A549 (cell line): ENCODE data around the gene JPH2. TPM values are rescaled to one million over a fixed set of nuclear protein-coding genes. Genes with fewer than 3 reads are reported as not detected.
"Not testable (repeated sequence)": the region's sequence is repeated elsewhere in the genome, so short reads cannot be mapped to it uniquely, and the experiment has no call there.

Source experiments
- ATAC-seq, 2 experiments: fragments of 200-7000 bp in 1 of 2; fragments of >200 bp in 1 of 2; cut with Nextera tagmentation in 1 of 2; cut with Tn5 transposase in 1 of 2; 3 replicates each; pipeline versions ENCODE4 v1.8.0 to v1.9.1; 2018 to 2020; ENCODE audit warnings: mild to moderate bottlenecking in 1 of 2, moderate library complexity in 1 of 2
- CTCF ChIA-PET: fragments of 300-600 bp; sonication (Branson Sonifier 250); formaldehyde crosslinking; extraction: SDS; loops from one replicate; lab custom pipeline; 2021; ENCODE audit warnings: antibody characterized with exemption, inconsistent platforms; lab: Yijun Ruan, JAX
- POLR2A ChIA-PET: fragments of 350-600 bp; formaldehyde crosslinking; extraction: SDS; loops from one replicate; lab custom pipeline; 2021; ENCODE audit warnings: antibody characterized with exemption, inconsistent platforms; lab: Yijun Ruan, JAX
- DNase-seq, 2 experiments: peaks; one replicate each; pipeline versions ENCODE4 v3.0.0 to v3.0.0-alpha.2; 2011 to 2016; ENCODE audit warnings: low read depth in 1 of 2, low spot score in 1 of 2
- FAIRE-seq: peaks from 2 replicates; lab custom pipeline; 2011; peaks lifted over from hg19 to GRCh38; lab: Jason Lieb, UNC
- H3K27ac ChIP-seq, 2 experiments: fragments of >200 bp; sonication (Bioruptor Twin); formaldehyde crosslinking; 3 replicates each; pipeline ENCODE4 v1.5.1; 2016 to 2017
- H3K4me1 ChIP-seq: fragments of >200 bp; sonication (Bioruptor Twin); formaldehyde crosslinking; 3 replicates; pipeline ENCODE4 v1.6.1; 2016
- H3K4me2 ChIP-seq: fragments of >200 bp; sonication (Bioruptor Twin); formaldehyde crosslinking; 3 replicates; pipeline ENCODE4 v1.6.1; 2016
- H3K4me3 ChIP-seq: fragments of >200 bp; sonication (Bioruptor Twin); formaldehyde crosslinking; 3 replicates; pipeline ENCODE4 v1.5.1; 2016
- H3K9me3 ChIP-seq: fragments of >200 bp; sonication (Bioruptor Twin); formaldehyde crosslinking; 3 replicates; pipeline ENCODE4 v1.6.1; 2016
- ATOH8 ChIP-seq: fragments of 250-450 bp; sonication (Bioruptor Pico); IDR thresholded peaks from 2 replicates; pipeline ENCODE4 v1.5.0; 2020; ENCODE audit warnings: low read depth, mild to moderate bottlenecking, moderate library complexity
- CBX8 ChIP-seq: fragments of 200-600 bp; sonication (generic); IDR thresholded peaks from 2 replicates; pipeline ENCODE4 v1.6.1; 2016
- CHD2 ChIP-seq: fragments of 150-350 bp; IDR thresholded peaks from 2 replicates; pipeline ENCODE4 v1.6.1; 2014; ENCODE audit warnings: low read length; ENCODE audit not compliant: partially characterized antibody
- CTCF ChIP-seq: fragments of >200 bp; sonication (Bioruptor Twin); formaldehyde crosslinking; IDR thresholded peaks from 3 replicates; pipeline ENCODE4 v1.5.1; 2016
- HOXA7 ChIP-seq: fragments of 250-450 bp; sonication (Bioruptor Pico); IDR thresholded peaks from 2 replicates; pipeline ENCODE4 v1.5.0; 2020; ENCODE audit warnings: mild to moderate bottlenecking, moderate library complexity
- HOXB13 ChIP-seq: fragments of 250-450 bp; sonication (Bioruptor Pico); IDR thresholded peaks from 2 replicates; pipeline ENCODE4 v1.5.0; 2020; ENCODE audit warnings: low read depth, mild to moderate bottlenecking, moderate library complexity
- RARB ChIP-seq: fragments of 250-450 bp; sonication (Bioruptor Pico); IDR thresholded peaks from 2 replicates; pipeline ENCODE4 v1.8.0; 2021; ENCODE audit warnings: mild to moderate bottlenecking, moderate library complexity
- RCOR1 ChIP-seq: fragments of 150-350 bp; IDR thresholded peaks from 2 replicates; pipeline ENCODE4 v1.6.1; 2014; ENCODE audit warnings: antibody characterized with exemption, low read length, low read depth
- REST ChIP-seq: fragments of 200-600 bp; sonication (generic); IDR thresholded peaks from 2 replicates; pipeline ENCODE4 v1.6.1; 2016; ENCODE audit warnings: antibody characterized with exemption, mild to moderate bottlenecking, moderate library complexity
- RNF2 ChIP-seq: fragments of 200-600 bp; sonication (generic); IDR thresholded peaks from 2 replicates; pipeline ENCODE4 v1.6.1; 2016; ENCODE audit warnings: low read depth, mild to moderate bottlenecking, antibody characterized with exemption, moderate library complexity, borderline replicate concordance
- ZFP36 ChIP-seq: fragments of 450-650 bp; IDR thresholded peaks from 2 replicates; pipeline ENCODE4 v1.6.1; 2014; ENCODE audit warnings: borderline replicate concordance; ENCODE audit not compliant: partially characterized antibody
- ZSCAN20 ChIP-seq: fragments of 250-450 bp; sonication (Bioruptor Pico); IDR thresholded peaks from 2 replicates; pipeline ENCODE4 v1.8.0; 2022; ENCODE audit warnings: mild to moderate bottlenecking, moderate library complexity
- WGBS: methylation state at CpG from one replicate; pipeline ENCODE4 v1.1.6; 2017; ENCODE audit errors: missing lambda C conversion rate; 5-methylcytosine and 5-hydroxymethylcytosine counted together
- polyA plus RNA-seq, 4 experiments: library from polyadenylated mRNA; depleted of rRNA in 3 of 4; stranded (reverse); fragments of >200 nt; fragmentation: RNase III in 1 of 4; extraction: RNeasy Plus Mini Kit Qiagen cat#74134 plus additional on column Dnase treatment in 1 of 4; gene quantifications; 2 replicates in 3 of 4; 3 replicates in 1 of 4; pipeline ENCODE4 v1.2.3, GENCODE V29; 2011 to 2017

The JPH2 gene
- polyA plus RNA-seq, 2 of the 4 experiments (the other 2 are of a cell fraction), result 0.83 to 3.3 TPM

- CTCF ChIA-PET, result interaction anchor here (0.6 to 5.1 kb wide), 12 partner anchors 8 to 251 kb away, joined by 3 to 85 read pairs (median 4); partner anchors contain the start of genes JPH2 and OSER1
- peak; percentile 74 to 80 for ATAC-seq
Measured at GRCh38 chr20:44196271-44196670, 9.3 kb upstream of the JPH2 start.

GRCh38 chr20:44195605-44196004 is 8.6 kb upstream of the JPH2 start:
- FAIRE-seq, result no peak
- CTCF ChIA-PET, result interaction anchor here (0.6 to 5.1 kb wide), 14 partner anchors 8 to 251 kb away, joined by 3 to 85 read pairs (median 4); partner anchors contain the start of gene OSER1
- DNase-seq, result no peak
- no peak overlapping the region for H3K4me2 ChIP-seq
- H3K9me3 ChIP-seq, result no peaks in the 10 kb centered on the region
- H3K27ac ChIP-seq, result no peak overlapping the region
- TF ChIP-seq ATOH8 (CRISPR knock-in tag), result no peak
- 0 out of 2 replicates have a peak, but pooled peaks have one; percentile 18 for TF ChIP-seq HOXA7 (CRISPR knock-in tag)
- no peak for ATAC-seq
- POLR2A ChIA-PET, result interaction anchor here (1.2 kb wide), 1 partner anchor 12 kb away, joined by 4 read pairs; no protein-coding TSS in a partner anchor
- 82% methylated on average over 1 of the region's 1 CpG for WGBS
- no peaks in the 10 kb centered on the region for H3K4me1 ChIP-seq
- H3K4me3 ChIP-seq, result no peak overlapping the region

More at GRCh38 chr20:44196271-44196670, 9.3 kb upstream of the JPH2 start:
- Histone ChIP-seq H3K4me2 (no peak overlapping the region), H3K9me3 (no peaks in the 10 kb centered on the region), H3K4me3 (no peak overlapping the region), H3K4me1 (peaks cover 6% of the 10 kb centered on the region)
- WGBS, result 48% methylated on average over 3 of the region's 3 CpGs
- TF ChIP-seq CTCF (peak; percentile 23; the same call in 1 of the 3 replicates), RNF2 (no peak), RARB (CRISPR knock-in tag) (0 out of 2 replicates have a peak, but pooled peaks have one; percentile 40), REST (0 out of 2 replicates have a peak, but pooled peaks have one; percentile 2), CBX8 (no peak)
- TF ChIP-seq, all 56 proteins: peak for 3
- POLR2A ChIA-PET, result interaction anchor here (1.2 kb wide), 1 partner anchor 11 kb away, joined by 4 read pairs; no protein-coding TSS in a partner anchor
- peak in 1 of 2 experiments; percentile 32 for DNase-seq
- no peak overlapping the region for H3K27ac ChIP-seq
- FAIRE-seq, result no peak

- no peak for FAIRE-seq
- no peak overlapping the region for H3K27ac ChIP-seq
- DNase-seq, result no peak
- CTCF ChIA-PET, result interaction anchor here (5.1 to 7.0 kb wide), 2 partner anchors 76 to 78 kb away, joined by 85 to 460 read pairs; no protein-coding TSS in a partner anchor
- no peak for ATAC-seq
- WGBS, result 74% methylated on average over 2 of the region's 2 CpGs
- no peak overlapping the region for H3K4me2 ChIP-seq
- peaks cover 4% of the 10 kb centered on the region for H3K4me1 ChIP-seq
- TF ChIP-seq CHD2 (no peak), ZSCAN20 (CRISPR knock-in tag) (no peak), HOXB13 (CRISPR knock-in tag) (no peak), ZFP36 (no peak), RCOR1 (no peak)
- TF ChIP-seq, all 56 proteins: peak for 0
- POLR2A ChIA-PET, result no interaction called here
- Histone ChIP-seq H3K9me3 (no peaks in the 10 kb centered on the region), H3K4me3 (no peak overlapping the region)
Measured at GRCh38 chr20:44193801-44194200, 6.8 kb upstream of the JPH2 start.

- H3K4me1 ChIP-seq, result peaks cover 18% of the 10 kb centered on the region
- H3K4me3 ChIP-seq, FAIRE-seq, H3K4me2 ChIP-seq, POLR2A ChIA-PET, H3K27ac ChIP-seq, H3K9me3 ChIP-seq, DNase-seq, ATAC-seq: not testable (repeated sequence)
- CTCF ChIA-PET, result interaction anchor here (0.6 to 7.0 kb wide), 8 partner anchors 14 to 653 kb away, joined by 3 to 460 read pairs (median 28); no protein-coding TSS in a partner anchor
- 78% methylated on average over 5 of the region's 5 CpGs for WGBS
Measured at GRCh38 chr20:44191640-44192039, 4.7 kb upstream of the JPH2 start.
